ENCODE data around the gene LYST.

GRCh38 chr1:235646463-235646862 lies 220.2 kb downstream of the LYST start:
- TF ChIP-seq CTCF (IDR thresholded peaks at IDR 0.05; ENCODE audit: poor library complexity) (no peak), EZH2 (IDR thresholded peaks at IDR 0.05; ENCODE audit: borderline replicate concordance) (no peak), EZH2phosphoT487 (IDR thresholded peaks at IDR 0.05; ENCODE audit: low read depth, severe bottlenecking, unreplicated experiment) (no peak)

Measured in hepatocyte (in vitro differentiated cells).